IMR-90 (cell line): Measurements from ENCODE around the gene GRIFIN. TPM values are rescaled to one million over a fixed set of nuclear protein-coding genes. Genes with fewer than 3 reads are reported as not detected.

ENCODE experiments used
- ATAC-seq: fragments of 200-7000 bp; cut with Tn5 transposase; 2 replicates; pipeline ENCODE4 v1.9.1; 2020; ENCODE audit warnings: low read depth, mild to moderate bottlenecking, moderate library complexity
- BruUV-seq: library from RNA; stranded (reverse); fragments of 400-500 nt; replicated peaks from 2 replicates; lab custom pipeline; 2021; lab: Mats Ljungman, UMichigan
- CTCF ChIA-PET: fragments of 300-600 bp; formaldehyde crosslinking; extraction: SDS; loops from one replicate; lab custom pipeline; 2021; ENCODE audit warnings: antibody characterized with exemption; lab: Yijun Ruan, JAX
- POLR2A ChIA-PET: fragments of 300-600 bp; sonication (Branson Sonifier 250); formaldehyde crosslinking; loops from one replicate; lab custom pipeline; 2022; ENCODE audit warnings: antibody characterized with exemption; ENCODE audit not compliant: unreplicated experiment; lab: Charles Lee
- DNase-seq: peaks from one replicate; pipeline ENCODE4 v3.0.0; 2013
- H2AFZ ChIP-seq: replicated peaks from 2 replicates; pipeline ENCODE3; 2013; ENCODE audit warnings: low read length, mild to moderate bottlenecking; ENCODE audit not compliant: poor library complexity
- H2AK5ac ChIP-seq: 2 replicates; pipeline ENCODE4 v1.6.1; 2013; ENCODE audit warnings: low read depth, low read length, inconsistent platforms
- H2AK9ac ChIP-seq: replicated peaks from 2 replicates; pipeline ENCODE3; 2013; ENCODE audit warnings: mild to moderate bottlenecking, low read depth, low read length, moderate library complexity; ENCODE audit not compliant: poor library complexity
- H2BK120ac ChIP-seq: 2 replicates; pipeline ENCODE4 v1.6.1; 2013; ENCODE audit warnings: low read depth, low read length, inconsistent platforms
- H2BK15ac ChIP-seq: 3 replicates; pipeline ENCODE4 v1.6.1; 2013; ENCODE audit warnings: low read depth, low read length, inconsistent platforms
- H2BK20ac ChIP-seq: 2 replicates; pipeline ENCODE4 v1.6.1; 2013; ENCODE audit warnings: low read depth, mild to moderate bottlenecking, inconsistent platforms, low read length, moderate library complexity
- H2BK5ac ChIP-seq: 2 replicates; pipeline ENCODE4 v1.6.1; 2013; ENCODE audit warnings: mild to moderate bottlenecking, low read depth, low read length, inconsistent platforms; ENCODE audit not compliant: poor library complexity, severe bottlenecking
- H3K14ac ChIP-seq: replicated peaks from 2 replicates; pipeline ENCODE4 v1.6.1; 2013; ENCODE audit warnings: low read depth, low read length, inconsistent platforms
- H3K18ac ChIP-seq: 2 replicates; pipeline ENCODE4 v1.6.1; 2013; ENCODE audit warnings: low read depth, low read length, control low read depth
- H3K23ac ChIP-seq: 2 replicates; pipeline ENCODE4 v1.6.1; 2013; ENCODE audit warnings: low read depth, low read length, inconsistent platforms
- H3K27ac ChIP-seq: 2 replicates; pipeline ENCODE4 v1.5.1; 2013; ENCODE audit warnings: mild to moderate bottlenecking, control low read depth, low read length; ENCODE audit not compliant: insufficient read depth
- H3K27me3 ChIP-seq: 2 replicates; pipeline ENCODE4 v1.6.1; 2013; ENCODE audit warnings: low read length; ENCODE audit not compliant: control insufficient read depth, insufficient read depth
- H3K36me3 ChIP-seq: 2 replicates; pipeline ENCODE4 v1.6.1; 2013; ENCODE audit warnings: low read length, mixed read lengths; ENCODE audit not compliant: control insufficient read depth, insufficient read depth
- H3K4ac ChIP-seq: 2 replicates; pipeline ENCODE4 v1.6.1; 2013; ENCODE audit warnings: low read depth, low read length, inconsistent platforms
- H3K4me1 ChIP-seq: 2 replicates; pipeline ENCODE4 v1.6.1; 2013; ENCODE audit warnings: low read length, mixed read lengths; ENCODE audit not compliant: control insufficient read depth, insufficient read depth
- H3K4me2 ChIP-seq: 2 replicates; pipeline ENCODE4 v1.6.1; 2013; ENCODE audit warnings: low read depth, mild to moderate bottlenecking, control low read depth, low read length, moderate library complexity
- H3K4me3 ChIP-seq: 2 replicates; pipeline ENCODE4 v1.5.1; 2013; ENCODE audit warnings: low read depth, mild to moderate bottlenecking, control low read depth, low read length, moderate library complexity; ENCODE audit not compliant: insufficient read depth
- H3K56ac ChIP-seq: 2 replicates; pipeline ENCODE4 v1.6.1; 2013; ENCODE audit warnings: low read length, inconsistent platforms; ENCODE audit not compliant: insufficient read depth; ENCODE audit errors: extremely low read depth
- H3K79me1 ChIP-seq, 2 experiments: 2 replicates each; pipeline ENCODE4 v1.6.1; 2013; ENCODE audit warnings: low read length in 2 of 2, inconsistent platforms in 1 of 2, low read depth in 1 of 2
- H3K9ac ChIP-seq: 2 replicates; pipeline ENCODE4 v1.6.1; 2013; ENCODE audit warnings: low read depth, low read length, control low read depth
- H3K9me1 ChIP-seq: 2 replicates; pipeline ENCODE4 v1.6.1; 2013; ENCODE audit warnings: low read length, inconsistent platforms; ENCODE audit not compliant: insufficient read depth
- H3K9me3 ChIP-seq: 2 replicates; pipeline ENCODE4 v1.6.1; 2013; ENCODE audit warnings: low read length; ENCODE audit not compliant: control insufficient read depth, insufficient read depth
- H4K20me1 ChIP-seq: 2 replicates; pipeline ENCODE4 v1.6.1; 2013; ENCODE audit warnings: low read length, inconsistent platforms; ENCODE audit not compliant: insufficient read depth
- H4K5ac ChIP-seq: 2 replicates; pipeline ENCODE4 v1.6.1; 2013; ENCODE audit warnings: mild to moderate bottlenecking, low read depth, low read length, control low read depth
- H4K8ac ChIP-seq, 2 experiments: 2 replicates each; pipeline ENCODE4 v1.6.1; 2013; ENCODE audit warnings: low read depth in 2 of 2, low read length in 2 of 2, control low read depth in 1 of 2, inconsistent platforms in 1 of 2
- H4K91ac ChIP-seq: 2 replicates; pipeline ENCODE4 v1.6.1; 2013; ENCODE audit warnings: low read depth, low read length, inconsistent platforms; ENCODE audit not compliant: insufficient read depth
- CEBPB ChIP-seq: IDR thresholded peaks from 2 replicates; pipeline ENCODE4 v1.6.1; 2012; ENCODE audit warnings: low read depth, low read length, improper control_type of control experiment
- CHD1 ChIP-seq: IDR thresholded peaks from 2 replicates; pipeline ENCODE4 v1.6.1; 2012; ENCODE audit warnings: low read depth, low read length, improper control_type of control experiment
- CTCF ChIP-seq: conservative IDR thresholded peaks from 2 replicates; pipeline ENCODE4 v1.5.1; 2012; ENCODE audit warnings: mild to moderate bottlenecking, low read depth, low read length, improper control_type of control experiment
- ELK1 ChIP-seq: fragments of 150-350 bp; IDR thresholded peaks from 2 replicates; pipeline ENCODE4 v1.6.1; 2016; ENCODE audit warnings: low read depth, mild to moderate bottlenecking, low read length, moderate library complexity, borderline replicate concordance
- FOS ChIP-seq: fragments of 150-350 bp; IDR thresholded peaks from 2 replicates; pipeline ENCODE4 v1.6.1; 2016; ENCODE audit warnings: low read depth, low read length
- MAFK ChIP-seq: IDR thresholded peaks from 2 replicates; pipeline ENCODE4 v1.6.1; 2012; ENCODE audit warnings: low read depth, low read length, improper control_type of control experiment
- MAZ ChIP-seq: IDR thresholded peaks from 2 replicates; pipeline ENCODE4 v1.6.1; 2012; ENCODE audit warnings: low read depth, mild to moderate bottlenecking, low read length, improper control_type of control experiment, moderate library complexity, borderline replicate concordance
- MXI1 ChIP-seq: IDR thresholded peaks from 2 replicates; pipeline ENCODE4 v1.6.1; 2012; ENCODE audit warnings: low read depth, mild to moderate bottlenecking, low read length, moderate library complexity, borderline replicate concordance
- NFE2L2 ChIP-seq: fragments of 150-350 bp; IDR thresholded peaks from 2 replicates; pipeline ENCODE4 v1.6.1; 2016; ENCODE audit warnings: low read depth, mild to moderate bottlenecking, low read length
- POLR2A ChIP-seq: IDR thresholded peaks from 2 replicates; pipeline ENCODE4 v1.6.1; 2012; ENCODE audit warnings: mild to moderate bottlenecking, low read depth, low read length
- RAD21 ChIP-seq: IDR thresholded peaks from 2 replicates; pipeline ENCODE4 v1.6.1; 2012; ENCODE audit warnings: low read length, improper control_type of control experiment
- RFX5 ChIP-seq: IDR thresholded peaks from 2 replicates; pipeline ENCODE4 v1.8.0; 2012; ENCODE audit warnings: low read depth, mild to moderate bottlenecking, low read length, moderate library complexity
- SMC3 ChIP-seq: fragments of 150-350 bp; IDR thresholded peaks from 2 replicates; pipeline ENCODE4 v1.6.1; 2016; ENCODE audit warnings: low read depth, mild to moderate bottlenecking, antibody characterized with exemption, low read length, moderate library complexity
- USF2 ChIP-seq: fragments of 150-350 bp; IDR thresholded peaks from 2 replicates; pipeline ENCODE4 v1.6.1; 2017; ENCODE audit warnings: mild to moderate bottlenecking, antibody characterized with exemption, low read length, low read depth
- WGBS, 2 experiments: methylation state at CpG; one replicate each; pipeline versions ENCODE4 v1.1.5 to v1.1.7; 2013; ENCODE audit warnings: missing lambda C conversion rate in 2 of 2; ENCODE audit not compliant: insufficient read length in 1 of 2; ENCODE audit errors: extremely low coverage in 2 of 2; 5-methylcytosine and 5-hydroxymethylcytosine counted together
- dilution Hi-C: fragments of 300-500 bp; cut with HindIII; formaldehyde crosslinking; loops from one replicate; pipeline ENCODE4 v1.14.3; 2018; ENCODE audit warnings: low sequenced_read_pairs; ENCODE audit not compliant: unreplicated experiment
- in situ Hi-C: fragments of 300-500 bp; cut with MboI; formaldehyde crosslinking; loops from 3 replicates; pipeline ENCODE4 v1.14.3; 2019; ENCODE audit warnings: low sequenced_read_pairs, inconsistent platforms, mixed read lengths
- intact Hi-C: fragments of 100-400 bp; cut with micrococcal nuclease; formaldehyde crosslinking; loops from 2 replicates; pipeline ENCODE4 v1.10.0; 2022
- polyA plus RNA-seq, 3 experiments: library from polyadenylated mRNA; depleted of rRNA; stranded (reverse); fragments of >200 nt; gene quantifications; 2 replicates each; pipeline ENCODE4 v1.2.3, GENCODE V29; 2012; ENCODE audit warnings: low replicate concordance in 1 of 3
- total RNA-seq: library from RNA; depleted of rRNA; stranded (reverse); fragments of >200 nt; gene quantifications from 2 replicates; pipeline ENCODE4 v1.2.3, GENCODE V29; 2012

GRIFIN gene
- total and polyA plus RNA-seq, 2 of the 4 experiments (the other 2 are of a cell fraction), result not detected

GRCh38 chr7:2487586-2488271, 11.5 kb upstream of the GRIFIN start:
- Histone ChIP-seq H3K4ac (no peak overlapping the region), H3K18ac (no peak overlapping the region), H2AFZ (no peak overlapping the region), H3K4me1 (no peaks in the 10 kb centered on the region), H3K79me1 (no peaks in the 10 kb centered on the region), H2BK120ac (no peak overlapping the region), H3K27me3 (peaks cover 3% of the 10 kb centered on the region; the same call in 1 of the 2 replicates), H3K9me1 (0 out of 2 replicates have a peak, but pooled peaks cover under 1% of the 10 kb centered on the region), H2AK9ac (no peak overlapping the region), H3K36me3 (no peaks in the 10 kb centered on the region), H3K56ac (no peak overlapping the region), H3K4me2 (no peak overlapping the region), H4K5ac (no peak overlapping the region), H3K9ac (no peak overlapping the region), H4K91ac (no peak overlapping the region), H3K23ac (no peak overlapping the region), H3K14ac (no peak overlapping the region), H4K8ac (no peak overlapping the region), H2AK5ac (no peak overlapping the region), H2BK5ac (no peak overlapping the region), H4K20me1 (no peaks in the 10 kb centered on the region), H2BK15ac (no peak overlapping the region), H3K9me3 (peaks cover 4% of the 10 kb centered on the region; the same call in 1 of the 2 replicates), H2BK20ac (no peak overlapping the region), H3K4me3 (no peak overlapping the region), H3K27ac (no peak overlapping the region)
- POLR2A ChIA-PET, result no interaction called here
- CTCF ChIA-PET, result interaction anchor here (0.7 to 0.8 kb wide), 2 partner anchors 9 to 18 kb away, joined by 3 read pairs; no protein-coding TSS in a partner anchor
- TF ChIP-seq CHD1, result no peak
- no peak for TF ChIP-seq RFX5
- TF ChIP-seq SMC3, result no peak
- TF ChIP-seq ELK1, result no peak
- no peak for TF ChIP-seq POLR2A
- TF ChIP-seq MAZ, result no peak
- no peak for TF ChIP-seq MXI1
- TF ChIP-seq MAFK, result no peak
- TF ChIP-seq CEBPB, result no peak
- no peak for TF ChIP-seq RAD21
- no peak for TF ChIP-seq FOS
- no peak for TF ChIP-seq USF2
- TF ChIP-seq NFE2L2, result no peak
- TF ChIP-seq CTCF, result no peak
- DNase-seq, result no peak
- no peak for ATAC-seq
- no TSS peak for BruUV-seq
- dilution Hi-C loops (no loop called here), intact Hi-C loops (no loop called here), in situ Hi-C loops (no loop called here)
- WGBS, 2 experiments, result no CpG with 5 or more reads among the region's 14 CpGs
